Measurements from ENCODE around the gene PET100.

Gene PET100

GRCh38 chr19:7677669-7678311 lies 48.2 kb downstream of the PET100 start:
- peaks cover 5% of the 10 kb centered on the region for H3K36me3 ChIP-seq (ENCODE audit: control insufficient read depth, insufficient read depth, low read length)
- DNase-seq (ENCODE audit: extremely low read depth, insufficient read length) = no peak
- no peak overlapping the region for H3K4me3 ChIP-seq (replicated peaks; ENCODE audit: low read depth, low read length)
- no peaks in the 10 kb centered on the region for H3K27me3 ChIP-seq (replicated peaks; ENCODE audit: control insufficient read depth, insufficient read depth, low read length)
- no peak for TF ChIP-seq CTCF (IDR thresholded peaks at IDR 0.05; ENCODE audit: insufficient read depth, low read length, poor library complexity, severe bottlenecking)

GRCh38 chr19:7678971-7679751 lies 49.6 kb downstream of the PET100 start:
- peaks cover 8% of the 10 kb centered on the region for H3K36me3 ChIP-seq (ENCODE audit: control insufficient read depth, insufficient read depth, low read length)
- DNase-seq (ENCODE audit: extremely low read depth, insufficient read length) = peak; percentile 60
- TF ChIP-seq CTCF (IDR thresholded peaks at IDR 0.05; ENCODE audit: insufficient read depth, low read length, poor library complexity, severe bottlenecking) = peak; percentile 72
- no peak overlapping the region for H3K4me3 ChIP-seq (replicated peaks; ENCODE audit: low read depth, low read length)
- H3K27me3 ChIP-seq (replicated peaks; ENCODE audit: control insufficient read depth, insufficient read depth, low read length) = no peaks in the 10 kb centered on the region

GRCh38 chr19:7679771-7680605 lies 50.4 kb downstream of the PET100 start:
- no peaks in the 10 kb centered on the region for H3K27me3 ChIP-seq (replicated peaks; ENCODE audit: control insufficient read depth, insufficient read depth, low read length)
- no peak for DNase-seq (ENCODE audit: extremely low read depth, insufficient read length)
- peaks cover 8% of the 10 kb centered on the region for H3K36me3 ChIP-seq (ENCODE audit: control insufficient read depth, insufficient read depth, low read length)
- H3K4me3 ChIP-seq (replicated peaks; ENCODE audit: low read depth, low read length) = peak overlapping the region; percentile 94
- no peak for TF ChIP-seq CTCF (IDR thresholded peaks at IDR 0.05; ENCODE audit: insufficient read depth, low read length, poor library complexity, severe bottlenecking)

- peak within 1 kb of the TSS; percentile 94 for H3K4me3 ChIP-seq (replicated peaks; ENCODE audit: low read depth, low read length)
- TF ChIP-seq CTCF (IDR thresholded peaks at IDR 0.05; ENCODE audit: insufficient read depth, low read length, poor library complexity, severe bottlenecking) = peak; percentile 33
- H3K27me3 ChIP-seq (replicated peaks; ENCODE audit: control insufficient read depth, insufficient read depth, low read length) = no peaks in the 10 kb centered on the region
- peak; percentile 87 for DNase-seq (ENCODE audit: extremely low read depth, insufficient read length)
- peaks cover 8% of the 10 kb centered on the region for H3K36me3 ChIP-seq (ENCODE audit: control insufficient read depth, insufficient read depth, low read length)
Observed at GRCh38 chr19:7680606-7681339, 51.2 kb downstream of the PET100 start, which contains the start of gene TRAPPC5. TSS of gene TRAPPC5 (plus strand) at chr19:7680833. CDS start at chr19:7682254, 1,421 bp downstream.
